Erythroblast (primary cell): ENCODE results near the gene STOML3.

Experiments used
- DNase-seq, 2 experiments: peaks; one replicate each; lab custom pipeline; 2025; lab: John Stamatoyannopoulos, UW
- GATA1 ChIP-seq: IDR thresholded peaks from 2 replicates; pipeline ENCODE4 v1.6.1; 2011; ENCODE audit warnings: low read depth, mild to moderate bottlenecking, control low read depth, low read length, moderate library complexity
- POLR2A ChIP-seq: IDR thresholded peaks from 2 replicates; pipeline ENCODE4 v1.6.1; 2011; ENCODE audit warnings: mild to moderate bottlenecking, low read length

STOML3 gene

GRCh38 chr13:38990693-38991092 is at the start of gene STOML3:
Gene STOML3, minus strand, starts transcription at chr13:38990831. Its CDS starts 110 bp downstream, at chr13:38990721.
- DNase-seq, result no peak
- TF ChIP-seq POLR2A (no peak), GATA1 (no peak)

- TF ChIP-seq GATA1 (no peak), POLR2A (no peak)
- no peak for DNase-seq
These were observed 49.6 kb upstream of the STOML3 start for GRCh38 chr13:39040206-39040605.

GRCh38 chr13:39039041-39039440 is 48.4 kb upstream of the STOML3 start:
- TF ChIP-seq GATA1 (no peak), POLR2A (no peak)
- DNase-seq, result peak in 1 of 2 experiments; percentile 24

GRCh38 chr13:39038569-39039030 is 48.0 kb upstream of the STOML3 start:
- TF ChIP-seq POLR2A (no peak), GATA1 (no peak)

DNA sequence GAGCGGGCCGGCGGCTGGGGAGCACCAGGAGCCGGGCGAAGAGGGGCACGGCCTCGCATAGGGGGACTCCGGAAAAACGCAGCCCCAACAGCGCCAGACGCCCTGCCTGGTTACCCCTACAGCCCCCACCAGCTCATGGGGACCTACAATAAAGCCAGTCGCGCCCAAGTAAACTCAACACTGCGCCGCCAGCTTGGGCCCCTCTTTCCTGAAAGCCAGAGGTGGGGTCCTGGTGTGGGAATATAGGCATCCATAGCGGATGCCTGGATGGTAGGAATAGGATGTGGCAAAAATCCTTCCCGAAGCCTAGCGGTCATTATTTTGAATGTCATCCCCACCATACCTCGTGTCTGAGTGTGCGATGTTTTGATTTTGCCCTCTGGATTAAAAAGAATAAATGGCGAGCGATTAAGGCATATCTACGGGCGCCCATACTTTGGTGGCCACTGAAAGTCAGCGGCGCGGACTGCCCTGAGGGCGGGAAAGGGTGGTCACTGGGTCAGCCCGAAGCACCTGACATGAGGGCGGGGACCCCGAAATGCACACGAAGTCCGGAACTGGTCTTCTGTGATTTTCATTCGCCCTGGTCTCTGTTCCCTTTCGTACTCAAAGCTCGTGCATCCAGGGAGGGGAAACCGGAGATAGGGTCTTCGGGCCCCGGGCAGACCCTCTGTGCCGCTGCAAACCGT is 47.4 kb upstream of the STOML3 start, which contains the start of the genes NHLRC3 and PROSER1:
Gene NHLRC3, plus strand, starts transcription at position 577 of the 689 bp plus-strand sequence. CDS start 184 bp downstream, outside the sequence.
Gene PROSER1, minus strand, starts transcription at position 210 of the 689 bp plus-strand sequence. CDS start 847 bp downstream, outside the sequence.
- TF ChIP-seq GATA1 (no peak), POLR2A (peak; percentile 81)
- DNase-seq, result peak; percentile 86 to 87

More at GRCh38 chr13:39038569-39039030, 48.0 kb upstream of the STOML3 start:
- peak; percentile 59 to 67 for DNase-seq

- no peak for DNase-seq
- TF ChIP-seq POLR2A (no peak), GATA1 (no peak)
These were observed 46.8 kb upstream of the STOML3 start for GRCh38 chr13:39037410-39037879.

DNA sequence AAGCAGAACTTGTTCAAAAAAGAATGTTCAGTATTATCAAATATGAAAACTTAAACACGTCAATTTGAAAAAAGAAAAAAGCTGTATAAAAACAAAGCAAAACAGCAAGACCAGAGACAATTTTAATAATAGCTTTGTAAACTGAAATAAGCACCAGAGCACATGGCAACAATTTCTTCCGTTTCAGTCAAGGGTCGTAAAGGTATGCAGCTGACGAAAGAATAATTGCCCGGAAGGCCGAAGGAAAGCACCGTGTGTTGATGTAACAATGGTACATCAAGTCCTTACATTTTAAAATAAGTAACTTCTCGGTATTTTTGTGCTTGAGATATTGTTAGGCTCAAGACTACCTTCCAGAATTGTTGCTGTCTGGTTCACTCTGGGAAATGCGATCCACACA is 45.6 kb upstream of the STOML3 start:
- TF ChIP-seq POLR2A (peak; percentile 16), GATA1 (no peak)
- peak; percentile 50 to 63 for DNase-seq

DNA sequence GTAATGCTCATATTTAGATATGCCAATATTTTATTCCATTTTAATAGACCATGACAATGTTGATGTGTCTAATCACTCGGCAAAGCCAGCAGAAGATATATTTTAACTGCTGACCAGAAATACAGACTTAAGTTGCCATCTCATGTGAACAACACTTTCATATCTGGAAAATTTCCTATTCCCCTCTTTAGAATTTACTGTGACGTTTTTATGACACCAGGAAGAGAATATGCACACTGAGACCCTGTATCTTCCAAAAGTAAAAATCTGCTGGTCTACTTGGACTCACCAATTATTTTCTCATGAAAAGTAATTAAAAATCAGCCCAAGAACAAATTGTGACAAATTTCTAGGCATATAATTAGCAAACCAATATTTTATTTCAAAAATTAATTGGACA is 45.2 kb upstream of the STOML3 start:
- TF ChIP-seq GATA1, result no peak
- TF ChIP-seq POLR2A, result no peak
- peak; percentile 17 to 33 for DNase-seq

GRCh38 chr13:39035204-39035603 is 44.6 kb upstream of the STOML3 start:
- TF ChIP-seq GATA1, result no peak
- TF ChIP-seq POLR2A, result no peak
- peak; percentile 41 to 47 for DNase-seq

DNA sequence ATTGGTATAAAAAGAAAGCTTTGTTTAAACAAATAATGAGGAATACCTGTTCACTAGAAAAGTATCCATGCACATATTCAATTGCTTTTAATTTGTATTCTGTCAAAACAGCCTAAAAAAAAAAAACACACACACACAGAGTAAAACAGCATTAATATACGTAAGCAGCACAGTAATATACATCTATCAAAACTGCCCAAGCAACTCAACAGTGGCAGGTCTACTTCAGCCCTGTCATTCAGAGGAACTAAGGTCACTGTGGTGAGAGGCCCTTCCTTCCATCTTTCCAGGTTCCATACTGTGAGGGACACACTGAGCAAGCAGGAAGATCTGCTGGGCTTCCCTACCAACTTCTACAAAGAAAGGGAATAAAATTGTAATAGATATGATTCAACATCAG is 43.5 kb upstream of the STOML3 start:
- TF ChIP-seq POLR2A (no peak), GATA1 (no peak)
- no peak for DNase-seq

- TF ChIP-seq POLR2A, result no peak
- no peak for TF ChIP-seq GATA1
- DNase-seq, result no peak
These were observed 41.5 kb upstream of the STOML3 start for GRCh38 chr13:39032150-39032549.

DNA sequence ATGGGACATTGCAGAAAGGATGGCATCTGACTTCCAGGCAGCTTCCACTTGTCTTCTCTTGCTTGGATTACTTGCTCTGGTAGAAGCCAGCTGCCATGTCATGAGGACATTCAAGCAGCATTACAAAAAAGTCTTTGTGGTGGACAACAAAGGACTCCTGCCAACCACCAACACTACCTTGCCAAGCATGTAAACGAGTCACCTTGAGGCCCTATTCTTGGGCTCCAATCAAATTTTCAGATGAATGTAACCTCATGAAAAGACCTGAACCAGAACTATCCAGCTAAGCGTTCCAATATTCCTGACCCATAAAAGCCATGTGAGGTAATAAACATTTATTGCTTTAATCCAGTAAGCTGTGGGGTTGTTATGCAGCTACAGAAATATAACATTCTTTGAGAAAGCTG is 34.8 kb upstream of the STOML3 start:
- no peak for DNase-seq

DNA sequence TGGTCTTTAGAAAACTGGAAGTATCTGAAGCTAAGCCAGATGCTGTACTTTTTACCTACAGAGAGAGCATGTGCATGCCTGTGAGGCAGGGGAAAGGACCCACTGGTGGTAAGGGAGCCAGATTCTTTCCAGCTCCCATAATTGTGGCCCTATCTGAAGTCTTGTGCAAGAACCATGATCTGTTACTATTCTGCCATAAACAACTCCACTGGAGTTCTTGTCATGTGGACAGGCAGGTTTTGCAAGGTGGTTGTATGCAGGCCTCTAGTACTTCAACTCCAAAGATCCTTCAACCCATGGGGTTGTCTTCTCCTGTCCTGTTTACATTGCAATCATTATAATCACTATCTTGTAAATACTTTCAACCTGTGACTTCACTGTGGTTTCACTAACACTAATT is 33.1 kb upstream of the STOML3 start:
- no peak for DNase-seq
- TF ChIP-seq GATA1 (no peak), POLR2A (no peak)

More for the DNA sequence above, 34.8 kb upstream of the STOML3 start:
- TF ChIP-seq POLR2A (no peak), GATA1 (no peak)

DNA sequence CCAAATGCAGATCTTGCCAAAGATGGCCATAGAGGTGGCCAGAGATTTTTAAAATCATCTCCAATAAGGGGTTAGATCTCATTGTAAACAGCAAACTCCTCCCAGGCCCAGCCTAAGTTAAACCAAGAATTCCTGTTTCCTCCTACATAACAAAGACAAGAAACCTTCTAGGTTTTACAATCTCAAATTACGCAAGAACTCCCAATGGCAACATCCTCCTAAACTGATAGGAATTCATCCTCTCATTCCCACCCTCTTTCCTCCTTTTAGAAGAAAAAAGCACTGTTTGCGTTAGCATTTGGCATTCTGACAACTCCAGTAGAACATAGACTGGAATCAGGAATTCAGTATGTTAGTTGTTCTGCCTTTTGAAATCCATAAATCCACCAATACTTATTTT is 32.7 kb upstream of the STOML3 start:
- no peak for DNase-seq

More for the DNA sequence above, 32.7 kb upstream of the STOML3 start:
- TF ChIP-seq GATA1, result no peak
- no peak for TF ChIP-seq POLR2A
